Left forelimb (tissue), 1 donor: Measurements from ENCODE around the gene FAM20C.

Source experiments
- DNase-seq: peaks from one replicate; pipeline ENCODE4 v3.0.0-alpha.2; 2018; ENCODE audit warnings: low spot score

The FAM20C gene

GRCh38 chr7:159370-160270, 32.8 kb upstream of the FAM20C start:
- no peak for DNase-seq

DNA sequence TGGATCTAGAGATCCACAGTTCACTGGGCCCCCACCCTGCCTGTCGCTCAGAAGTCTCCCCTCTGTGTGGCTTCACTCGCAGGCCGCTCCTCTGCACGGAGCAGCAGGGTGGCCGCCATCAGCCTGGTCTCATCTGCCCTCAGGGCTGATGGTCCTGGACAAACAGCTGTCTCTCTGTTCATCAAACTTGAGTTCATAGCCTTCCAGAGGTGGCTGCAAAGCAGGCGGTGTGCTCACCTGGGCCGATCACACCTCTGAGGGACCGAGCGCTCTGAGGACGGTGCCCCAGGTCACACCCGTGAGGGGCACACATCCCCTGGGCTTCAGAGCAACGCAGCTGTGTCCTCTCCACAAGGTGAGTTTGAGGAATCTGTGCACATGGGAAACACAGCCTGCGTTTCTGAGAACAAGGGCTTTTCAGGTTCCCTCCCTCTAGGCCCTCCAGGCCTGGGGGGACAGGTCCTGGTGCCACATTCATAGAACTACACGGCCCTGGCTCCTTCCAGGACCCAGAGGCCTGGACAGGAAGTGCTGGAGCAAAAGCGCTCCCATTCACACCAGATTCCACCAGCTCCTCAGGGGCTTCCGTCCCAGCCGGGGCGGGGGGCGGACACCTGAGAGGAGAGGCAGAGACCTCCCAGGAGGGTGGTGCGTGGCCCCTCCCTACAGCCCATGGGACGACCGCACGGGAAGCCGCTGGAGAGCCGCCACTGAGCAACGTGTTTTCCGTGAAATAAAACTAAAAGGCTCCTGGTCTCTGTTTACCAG, 31.2 kb upstream of the FAM20C start:
- DNase-seq = no peak

- DNase-seq = no peak
Measured at GRCh38 chr7:162632-163297, 29.6 kb upstream of the FAM20C start.

GRCh38 chr7:163298-163695, 29.1 kb upstream of the FAM20C start:
- DNase-seq = no peak

GRCh38 chr7:163971-164881, 28.1 kb upstream of the FAM20C start:
- no peak for DNase-seq

- DNase-seq = no peak
Measured at GRCh38 chr7:164882-165660, 27.3 kb upstream of the FAM20C start.

DNA sequence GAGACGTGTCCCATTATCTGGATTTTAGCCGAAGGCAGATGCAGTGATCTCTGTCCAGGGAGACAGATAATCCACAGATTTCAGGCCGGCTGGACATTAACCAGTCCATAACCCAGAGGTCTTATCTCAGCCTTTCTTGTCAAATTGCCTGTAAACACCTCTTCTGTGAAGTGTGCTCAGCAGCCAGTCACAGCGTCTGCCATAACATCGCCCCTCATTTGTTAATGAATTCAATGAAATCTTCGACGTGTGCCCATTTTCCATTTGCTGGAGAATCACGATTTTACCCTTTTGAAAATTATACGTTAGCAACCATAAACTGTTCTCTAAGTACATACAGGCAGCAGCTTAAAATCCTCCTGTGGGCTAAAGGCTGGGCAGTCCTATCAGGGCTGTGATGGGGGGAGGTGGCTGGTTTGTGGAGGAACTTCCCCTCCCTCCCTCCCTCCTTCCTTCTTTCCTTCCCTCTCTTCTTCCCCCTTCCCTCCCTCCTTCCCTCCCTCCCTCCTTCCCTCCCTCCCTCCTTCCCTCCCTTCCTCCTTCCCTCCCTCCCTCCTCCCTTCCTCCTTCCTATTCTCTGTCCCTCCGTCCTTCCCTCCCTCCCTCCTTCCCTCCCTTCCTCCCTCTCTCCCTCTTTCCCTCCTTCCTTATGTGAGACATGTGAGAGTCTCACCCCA, 26.6 kb upstream of the FAM20C start:
- DNase-seq = no peak

- DNase-seq = no peak
Measured at GRCh38 chr7:166338-167060, 25.9 kb upstream of the FAM20C start.

- no peak for DNase-seq
Measured at GRCh38 chr7:167090-167855, 25.1 kb upstream of the FAM20C start.

DNA sequence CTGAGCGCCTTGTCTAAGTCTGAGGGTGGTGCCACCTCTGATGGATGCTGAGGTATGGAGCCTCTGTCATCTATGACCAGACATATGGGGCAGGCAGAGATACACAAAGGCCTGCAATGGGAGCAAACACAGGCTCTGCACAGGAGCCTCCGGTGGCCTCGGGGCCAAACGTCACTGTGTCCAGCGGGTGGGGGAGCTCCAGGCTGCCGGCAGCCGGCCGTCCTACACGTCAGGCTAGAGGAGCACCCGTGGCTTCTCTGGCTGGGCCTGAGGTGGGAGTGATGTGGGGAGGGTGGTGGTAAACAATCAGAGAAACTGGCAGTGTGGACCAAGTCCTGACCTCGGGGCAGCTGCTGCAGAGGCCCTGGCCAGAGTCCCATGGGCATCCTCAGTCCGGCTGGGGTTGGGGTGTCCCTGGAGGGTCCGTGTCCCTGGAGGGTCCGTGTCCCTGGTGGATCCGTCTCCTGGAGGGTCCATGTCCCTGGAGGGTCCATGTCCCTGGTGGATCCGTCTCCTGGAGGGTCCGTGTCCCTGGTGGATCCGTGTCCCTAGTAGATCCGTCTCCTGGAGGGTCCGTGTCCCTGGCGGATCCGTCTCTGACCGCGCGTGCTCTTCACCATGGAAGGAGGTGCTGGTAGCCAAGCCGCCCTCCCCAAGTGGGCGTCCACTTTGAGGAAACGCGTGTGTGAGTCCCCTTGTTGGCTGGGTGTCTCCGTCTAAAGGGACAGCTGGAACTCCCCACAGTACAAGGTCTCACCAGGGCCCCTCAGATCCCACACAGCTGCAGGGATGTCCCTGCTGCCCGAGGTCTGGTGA, 24.2 kb upstream of the FAM20C start:
- no peak for DNase-seq

GRCh38 chr7:169276-170172, 22.8 kb upstream of the FAM20C start:
- no peak for DNase-seq

DNA sequence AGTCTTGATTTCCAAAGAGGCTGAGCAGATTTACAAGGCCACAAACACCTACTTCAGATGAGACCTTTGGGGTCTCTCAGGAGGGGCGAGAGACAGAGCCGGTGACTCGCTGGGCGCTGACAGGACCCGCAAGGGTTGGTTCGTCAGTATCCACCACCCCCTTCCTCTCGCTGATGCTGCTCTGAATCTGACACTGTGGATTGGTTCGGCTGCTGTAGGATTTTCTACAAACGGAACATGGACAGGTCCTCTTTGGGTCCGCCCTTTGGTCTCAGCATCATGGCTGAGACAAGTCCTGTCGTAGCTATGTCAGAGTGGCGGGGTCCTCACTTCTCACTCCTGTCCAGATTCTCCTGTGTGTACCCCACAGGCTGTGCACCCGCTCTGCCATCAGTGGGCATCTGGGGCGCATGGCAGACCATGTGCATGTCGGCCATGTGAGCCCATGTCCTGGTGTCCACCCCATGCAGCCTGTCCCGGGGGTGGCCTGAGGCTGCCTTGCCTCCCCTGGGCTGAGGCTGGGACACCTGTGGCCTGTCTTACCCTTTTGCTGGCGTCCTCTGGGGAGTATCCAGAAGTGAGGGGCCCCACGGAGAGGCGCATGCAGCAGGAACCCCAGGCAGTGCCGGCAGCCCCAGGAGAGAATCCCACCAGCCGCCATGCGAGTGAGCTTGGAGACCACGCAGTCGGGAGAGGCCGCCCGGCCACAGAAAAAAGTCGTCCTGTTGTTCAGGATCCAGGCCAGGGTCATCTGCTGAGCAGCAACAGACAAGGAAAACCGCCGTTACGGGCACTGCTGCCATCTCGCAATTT, 21.6 kb upstream of the FAM20C start:
- DNase-seq = no peak

- DNase-seq = no peak
Measured at GRCh38 chr7:171364-171904, 20.9 kb upstream of the FAM20C start.

DNA sequence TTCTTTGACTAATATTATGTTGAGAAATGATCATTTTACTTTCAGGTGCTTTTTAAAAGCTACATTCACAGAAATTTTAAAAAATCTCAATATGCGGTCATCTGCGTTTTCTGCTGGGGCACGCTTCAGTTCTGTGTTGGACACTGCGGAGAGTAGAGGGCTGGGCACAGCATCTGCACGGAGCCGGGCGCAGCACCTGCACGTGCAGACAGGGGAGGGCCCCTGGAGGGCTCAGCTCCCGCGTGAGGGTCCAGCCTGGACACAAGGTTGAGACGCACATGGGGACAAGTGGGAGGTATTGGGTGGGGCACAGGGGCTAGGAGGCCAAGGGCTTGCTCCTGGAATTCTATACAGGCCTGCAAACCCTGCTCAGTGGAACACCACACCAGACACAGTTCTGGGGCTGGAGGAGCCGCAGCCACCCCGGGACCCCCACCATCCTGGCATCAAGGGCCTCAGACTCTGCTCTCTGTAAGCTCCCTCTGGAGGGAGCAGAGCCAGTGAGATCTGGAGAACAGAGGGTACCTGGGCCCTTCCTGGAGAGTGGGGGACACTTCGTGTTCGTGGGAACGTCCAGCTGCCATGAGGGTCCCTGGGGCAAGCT, 20.4 kb upstream of the FAM20C start:
- no peak for DNase-seq

DNA sequence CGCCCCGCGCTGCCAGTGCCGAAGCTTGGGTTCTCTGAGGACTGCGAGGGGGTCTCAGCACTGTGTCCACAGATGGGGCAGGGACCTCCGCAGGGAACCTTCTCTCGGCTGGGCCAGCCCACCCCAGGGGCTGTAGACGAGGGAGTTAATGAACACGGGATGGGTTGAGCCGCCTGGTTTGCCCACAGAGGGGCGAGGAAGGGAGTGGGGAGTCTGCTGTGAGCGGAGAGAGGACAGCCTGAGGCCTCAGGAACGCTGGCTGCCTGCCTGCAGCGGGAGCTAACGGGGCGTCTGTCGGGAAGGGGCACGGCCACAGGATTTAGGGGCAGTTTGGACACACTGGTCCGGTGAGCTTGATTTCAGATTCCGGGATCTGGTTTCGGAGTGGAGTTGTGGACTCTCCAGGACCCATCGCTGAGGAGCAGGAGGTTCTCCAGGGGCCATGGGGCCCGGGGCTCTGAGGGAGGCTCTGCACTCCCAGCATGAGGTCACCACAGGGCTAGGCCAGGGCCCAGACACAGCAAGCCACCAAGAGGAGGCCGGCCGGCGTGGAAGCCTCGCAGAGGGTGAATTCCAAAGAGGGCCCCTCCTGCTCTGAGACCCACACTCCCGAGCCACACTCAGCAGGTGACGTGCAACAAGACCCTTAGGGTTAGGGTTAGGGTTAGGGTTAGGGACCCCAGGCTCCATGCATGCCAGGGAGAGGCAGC, 19.0 kb upstream of the FAM20C start:
- no peak for DNase-seq
